GM19438 (cell line): Measurements from ENCODE around the gene C5orf15.
"Not testable (repeated sequence)": the region's sequence is repeated elsewhere in the genome, so short reads cannot be mapped to it uniquely, and the experiment has no call there.

Experiments used
- ATAC-seq: cut with Tn5 transposase; IDR thresholded peaks from one replicate; pipeline ENCODE4 v1.9.1; 2021; ENCODE audit warnings: low read depth; ENCODE audit not compliant: unreplicated experiment

The C5orf15 gene

DNA sequence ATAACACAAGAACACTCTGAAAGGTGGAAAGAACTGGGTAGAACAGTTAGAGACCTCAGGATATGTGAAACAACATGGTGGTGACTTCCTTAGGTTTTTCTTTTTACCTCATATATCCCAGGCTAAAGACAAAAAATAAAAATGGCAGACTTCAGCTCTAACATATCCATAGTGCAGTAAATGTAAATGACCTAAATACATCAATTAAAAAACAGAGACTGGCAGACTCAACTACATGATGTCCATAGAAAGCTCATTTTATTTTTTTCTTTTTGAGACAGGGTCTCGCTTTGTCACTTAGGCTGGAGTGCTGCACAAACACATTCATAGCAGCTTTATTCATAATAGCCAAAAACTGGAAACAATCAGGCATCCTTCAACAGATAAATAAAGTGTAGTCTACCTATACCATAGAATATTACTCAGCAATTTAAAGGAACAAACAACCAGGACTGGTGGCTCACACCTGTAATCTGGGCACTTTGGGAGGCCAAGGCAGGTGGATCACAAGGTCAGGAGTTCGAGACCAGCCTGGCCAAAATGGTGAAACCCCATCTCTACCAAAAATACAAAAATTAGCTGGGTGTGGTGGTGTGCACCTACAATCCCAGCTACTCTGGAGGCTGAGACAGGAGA, 4.8 kb downstream of the C5orf15 start:
- no peak for ATAC-seq

DNA sequence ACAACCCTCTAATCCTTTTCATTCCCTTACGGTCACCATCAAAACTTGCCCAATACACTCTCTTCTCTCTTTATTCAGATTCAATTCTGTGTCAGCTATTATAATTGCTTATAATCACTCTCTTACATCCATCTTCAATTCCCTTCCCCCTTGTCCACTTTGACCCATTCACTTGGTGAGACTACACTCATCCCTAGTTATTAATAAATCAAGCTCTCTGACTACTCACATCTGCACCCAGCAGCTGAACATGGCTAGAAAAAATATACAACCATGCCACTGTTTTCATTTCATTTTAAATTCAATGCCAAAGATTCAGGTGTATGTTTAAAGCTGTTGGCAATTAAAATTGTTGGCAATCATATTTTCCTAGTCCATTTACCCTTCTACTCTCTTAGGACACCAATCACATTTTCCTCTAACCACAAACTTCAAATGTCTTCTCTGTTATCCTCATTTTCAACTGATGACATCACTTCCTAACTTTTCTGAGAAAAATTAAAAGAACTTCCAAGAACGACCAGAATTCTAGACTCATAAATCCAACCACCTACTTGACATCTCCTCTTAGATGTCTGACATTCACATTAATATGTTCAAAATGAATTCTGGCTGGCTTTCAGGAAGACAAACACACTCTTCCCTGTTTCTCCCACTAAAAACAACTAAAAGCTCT, 5.5 kb downstream of the C5orf15 start:
- no peak for ATAC-seq

DNA sequence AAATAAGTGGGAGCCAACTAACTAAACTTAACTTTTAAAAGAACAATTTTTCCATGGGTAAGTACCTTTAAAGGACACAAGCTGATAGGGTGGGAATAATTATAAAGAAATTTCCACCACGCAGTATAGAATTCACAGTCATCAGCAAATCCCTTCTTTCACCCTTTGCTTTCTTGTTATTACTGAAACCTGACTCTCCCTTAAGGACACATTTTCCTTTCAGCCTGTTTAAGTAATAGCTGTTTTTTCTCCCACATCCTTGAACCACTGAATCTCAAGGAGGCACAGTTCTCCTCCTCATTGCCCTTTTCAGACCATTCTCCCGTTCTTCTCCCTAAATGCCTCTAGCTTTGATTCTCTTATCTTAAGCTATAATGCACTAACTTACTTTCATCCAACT, 6.3 kb downstream of the C5orf15 start:
- ATAC-seq: no peak

DNA sequence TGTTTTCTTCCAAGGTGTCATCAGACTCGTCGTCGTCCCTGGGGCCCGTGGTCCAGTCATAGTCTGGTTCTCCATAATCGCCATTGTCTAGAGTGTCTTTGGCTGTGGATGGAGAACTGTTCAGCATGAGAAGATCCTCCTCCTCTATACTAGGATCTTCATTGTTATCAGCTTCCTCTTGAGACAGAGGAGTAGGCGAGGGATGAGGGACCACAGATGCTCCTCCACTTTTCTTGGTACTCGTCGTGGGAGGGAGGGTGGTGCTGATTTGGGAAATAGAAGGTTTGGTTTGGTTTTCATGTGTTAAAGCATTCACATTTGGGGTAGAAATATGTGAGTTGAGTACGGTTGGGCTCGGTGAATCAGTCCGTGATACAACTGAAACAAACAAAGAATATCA, 8.8 kb downstream of the C5orf15 start:
- no peak for ATAC-seq

DNA sequence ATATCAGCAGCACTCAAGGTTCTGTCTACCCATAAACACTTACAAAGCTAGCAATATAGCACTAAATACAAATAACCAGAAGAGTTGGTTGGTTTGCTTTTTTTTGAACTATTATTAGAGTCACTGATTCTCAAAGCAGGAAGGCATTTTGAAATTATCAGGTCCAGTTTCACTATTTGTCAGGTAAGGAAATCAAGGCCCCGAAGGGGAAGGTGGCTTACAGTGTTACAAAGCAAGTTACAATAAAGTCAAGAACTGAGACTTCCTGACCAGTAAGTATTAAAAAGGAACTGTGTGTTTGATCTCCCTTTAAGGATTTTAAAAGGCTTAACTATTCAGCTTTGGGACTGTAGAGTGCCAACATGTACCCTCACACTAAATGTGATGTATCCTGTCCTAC, 10.8 kb downstream of the C5orf15 start:
- ATAC-seq: peak; percentile 74

DNA sequence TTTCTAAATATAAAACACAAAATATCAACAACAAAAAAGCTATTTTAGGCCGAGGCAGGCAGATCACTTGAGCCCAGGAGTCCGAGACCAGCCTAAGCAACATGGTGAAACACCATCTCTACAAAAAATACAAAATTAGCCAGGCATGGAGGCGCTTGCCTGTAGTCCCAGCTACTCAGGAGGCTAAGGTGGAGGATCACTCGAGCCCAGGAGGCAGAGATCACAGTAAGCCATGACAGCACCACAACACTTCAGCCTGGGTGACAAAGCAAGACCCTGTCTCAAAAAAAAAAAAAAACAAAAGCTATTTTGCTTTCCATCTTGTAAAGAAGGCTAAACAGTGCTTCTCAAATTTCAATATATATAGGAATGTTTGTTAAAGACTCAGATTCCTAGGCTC, 11.3 kb downstream of the C5orf15 start:
- ATAC-seq: no peak

DNA sequence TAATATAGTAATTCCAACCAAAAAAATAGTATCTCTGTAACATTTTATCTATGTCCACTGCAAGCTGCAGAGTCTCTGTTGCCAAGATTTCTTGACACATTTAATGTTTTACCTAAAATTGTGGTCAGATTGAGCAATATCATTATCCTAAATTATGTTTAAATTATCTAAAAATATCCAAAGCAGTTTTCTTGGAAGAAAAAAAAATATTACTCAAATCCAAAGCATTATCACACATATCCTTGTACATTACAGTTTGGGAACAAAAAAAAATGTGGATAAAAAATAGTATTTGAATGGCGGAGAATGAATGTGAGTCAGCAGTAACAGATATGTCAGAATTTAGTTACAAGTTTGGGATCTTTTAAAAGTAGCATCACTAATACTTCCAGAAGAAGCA, 12.2 kb downstream of the C5orf15 start:
- ATAC-seq: not testable (repeated sequence)

DNA sequence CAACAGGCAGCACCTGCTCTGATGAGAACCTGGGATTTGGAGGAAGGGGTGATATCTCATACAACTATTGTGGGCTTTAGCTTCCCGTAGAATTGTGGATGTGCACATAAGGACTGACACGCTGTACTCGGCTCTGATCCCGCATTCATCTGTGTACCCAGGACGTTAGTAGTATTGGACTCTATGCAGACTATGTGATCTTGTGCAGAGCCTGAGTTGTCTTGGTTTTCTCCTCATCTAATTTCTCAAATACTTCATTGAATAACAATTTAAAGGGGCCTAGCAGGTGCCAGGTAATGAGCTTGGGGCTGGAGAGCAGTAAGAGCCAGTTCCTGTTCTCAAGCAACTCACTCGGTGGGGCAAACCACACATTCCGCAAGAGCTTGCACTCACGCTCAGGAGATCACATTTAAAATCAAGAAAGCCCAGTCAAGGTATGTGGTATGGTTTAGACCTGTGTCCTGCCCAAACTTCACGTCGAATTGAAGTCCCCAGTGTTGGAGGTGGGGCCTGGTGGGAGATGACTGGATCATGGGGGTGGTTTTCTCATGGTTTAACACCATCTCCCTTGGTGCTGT, 14.8 kb downstream of the C5orf15 start:
- ATAC-seq: no peak

DNA sequence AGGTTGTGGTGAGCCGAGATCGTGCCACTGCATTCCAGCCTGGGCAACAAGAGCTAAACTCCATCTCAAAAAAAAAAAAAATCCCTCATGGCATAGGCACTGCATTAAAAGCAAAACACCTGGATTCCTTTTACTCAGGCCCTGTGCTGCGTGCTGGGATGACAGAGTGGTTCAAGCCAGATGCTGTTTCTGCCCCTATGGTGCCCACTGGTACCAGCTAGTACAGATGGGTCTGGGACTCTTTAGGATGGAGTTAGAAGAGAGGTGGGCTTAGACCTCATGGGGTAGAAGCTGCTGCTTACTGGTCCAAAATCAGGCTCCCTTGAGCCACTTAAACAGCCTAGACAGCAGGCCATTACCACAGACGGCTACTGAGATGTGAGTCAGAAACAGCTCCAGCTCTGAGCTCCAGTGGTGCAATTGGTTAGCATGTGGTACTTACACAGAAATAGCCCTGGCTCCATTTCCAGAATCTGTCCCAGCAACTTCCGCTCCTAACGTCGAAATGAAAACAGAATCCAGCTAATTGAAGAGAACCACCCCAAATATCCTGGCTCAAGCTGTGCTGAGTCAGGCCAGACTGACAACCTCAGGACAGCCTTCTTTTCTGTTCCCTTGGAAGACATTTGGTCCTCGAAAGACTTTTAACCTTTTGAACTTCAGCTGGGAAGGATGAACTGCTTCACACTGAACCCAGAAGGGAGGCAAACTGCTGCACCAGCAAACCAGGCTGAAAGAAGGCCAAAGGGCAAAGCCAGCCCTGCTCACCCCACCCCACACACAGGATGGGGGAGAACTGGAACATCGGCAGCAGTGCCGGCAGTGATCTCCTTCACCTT, 15.5 kb downstream of the C5orf15 start:
- no peak for ATAC-seq

DNA sequence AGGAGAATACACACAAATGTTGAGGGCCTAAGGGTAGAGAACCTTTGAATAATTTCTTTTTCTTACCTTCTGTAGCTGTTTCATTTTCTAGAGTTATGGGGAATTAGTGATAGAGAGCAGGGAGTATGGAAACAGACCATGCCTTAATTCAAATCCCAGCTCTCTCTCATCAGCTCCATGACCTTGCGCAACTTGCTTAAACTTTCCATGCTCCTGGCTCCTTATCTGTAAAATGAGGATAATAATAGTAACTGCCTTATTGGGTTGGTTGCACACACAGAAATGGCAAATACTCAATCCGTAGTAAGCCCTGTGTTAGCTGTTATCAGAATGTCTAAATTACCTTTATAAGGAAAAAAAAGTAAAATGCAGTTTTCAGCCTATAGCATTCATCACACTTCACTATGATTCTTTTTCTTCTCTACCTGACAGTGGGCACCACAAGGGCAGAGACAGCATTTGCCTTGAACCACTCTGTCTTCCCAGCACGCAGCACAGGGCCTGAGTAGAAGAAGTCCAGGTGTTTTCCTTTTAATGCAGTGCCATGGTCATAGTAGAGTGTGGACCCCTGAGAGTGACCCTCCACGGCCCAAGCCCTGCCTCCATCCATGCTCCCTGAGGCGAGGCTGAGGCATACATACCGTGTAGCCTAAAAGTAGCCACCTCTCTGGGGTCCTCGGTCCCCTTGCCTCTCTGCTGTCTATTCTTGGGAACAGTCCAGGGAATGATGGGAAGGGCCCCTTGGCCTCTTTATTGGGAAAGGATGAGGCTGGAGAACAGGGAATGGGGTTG, 17.4 kb downstream of the C5orf15 start:
- no peak for ATAC-seq

DNA sequence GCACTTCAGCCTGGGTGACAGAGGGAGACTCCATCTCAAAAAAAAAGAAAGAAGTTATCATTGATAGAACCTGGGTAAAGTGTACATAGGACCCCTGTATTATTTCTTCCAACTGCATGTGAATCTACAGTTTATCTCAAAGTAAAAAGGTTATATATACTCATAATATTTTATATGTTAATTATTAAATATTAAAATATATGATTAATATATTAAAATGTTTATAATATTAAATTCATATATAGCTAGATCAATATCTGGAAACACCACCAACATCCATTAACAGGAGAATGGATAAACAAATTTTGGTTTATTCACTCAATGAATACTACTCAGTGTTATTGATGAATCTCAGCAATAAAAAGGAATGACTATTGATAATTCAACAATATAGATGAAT, 19.7 kb downstream of the C5orf15 start:
- ATAC-seq: no peak

DNA sequence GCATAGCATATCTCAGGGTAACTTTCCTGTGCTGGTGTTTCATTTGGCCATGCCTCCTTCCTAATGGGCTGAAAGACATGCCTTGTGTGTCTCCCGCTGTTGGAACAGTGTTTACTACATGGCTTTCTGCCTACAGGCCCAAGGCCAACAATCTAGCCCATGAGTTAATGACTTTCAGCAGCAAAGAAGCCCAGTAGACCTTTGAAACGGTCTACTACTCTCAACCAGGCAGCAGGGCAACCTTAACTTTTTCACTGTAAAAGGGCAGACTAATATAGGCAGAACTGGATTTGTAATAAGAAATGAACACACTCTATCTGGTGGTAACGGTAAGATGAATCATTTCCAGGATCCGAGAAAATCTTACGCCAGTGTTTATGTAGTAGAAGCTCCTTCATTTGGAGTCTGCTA, 21.0 kb downstream of the C5orf15 start:
- no peak for ATAC-seq

DNA sequence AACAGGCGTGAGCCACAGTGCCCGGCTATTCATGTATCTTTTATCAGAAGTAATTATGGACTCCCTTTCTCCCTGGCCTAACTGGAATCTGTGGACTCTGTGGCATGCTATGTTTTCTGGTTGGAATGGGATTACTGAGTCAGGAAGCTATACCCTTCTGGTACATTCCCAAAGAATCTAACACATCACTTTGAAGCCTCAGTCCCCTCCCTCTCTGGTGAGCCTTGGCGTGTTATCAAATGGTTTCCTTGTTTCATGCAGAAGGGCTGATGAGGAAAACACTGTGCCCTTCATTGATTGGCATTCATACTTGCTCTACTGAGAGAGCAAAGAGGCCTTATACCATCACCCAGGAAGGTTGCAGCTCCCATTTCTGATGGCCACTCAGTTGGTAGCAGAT, 22.9 kb downstream of the C5orf15 start:
- ATAC-seq: no peak

DNA sequence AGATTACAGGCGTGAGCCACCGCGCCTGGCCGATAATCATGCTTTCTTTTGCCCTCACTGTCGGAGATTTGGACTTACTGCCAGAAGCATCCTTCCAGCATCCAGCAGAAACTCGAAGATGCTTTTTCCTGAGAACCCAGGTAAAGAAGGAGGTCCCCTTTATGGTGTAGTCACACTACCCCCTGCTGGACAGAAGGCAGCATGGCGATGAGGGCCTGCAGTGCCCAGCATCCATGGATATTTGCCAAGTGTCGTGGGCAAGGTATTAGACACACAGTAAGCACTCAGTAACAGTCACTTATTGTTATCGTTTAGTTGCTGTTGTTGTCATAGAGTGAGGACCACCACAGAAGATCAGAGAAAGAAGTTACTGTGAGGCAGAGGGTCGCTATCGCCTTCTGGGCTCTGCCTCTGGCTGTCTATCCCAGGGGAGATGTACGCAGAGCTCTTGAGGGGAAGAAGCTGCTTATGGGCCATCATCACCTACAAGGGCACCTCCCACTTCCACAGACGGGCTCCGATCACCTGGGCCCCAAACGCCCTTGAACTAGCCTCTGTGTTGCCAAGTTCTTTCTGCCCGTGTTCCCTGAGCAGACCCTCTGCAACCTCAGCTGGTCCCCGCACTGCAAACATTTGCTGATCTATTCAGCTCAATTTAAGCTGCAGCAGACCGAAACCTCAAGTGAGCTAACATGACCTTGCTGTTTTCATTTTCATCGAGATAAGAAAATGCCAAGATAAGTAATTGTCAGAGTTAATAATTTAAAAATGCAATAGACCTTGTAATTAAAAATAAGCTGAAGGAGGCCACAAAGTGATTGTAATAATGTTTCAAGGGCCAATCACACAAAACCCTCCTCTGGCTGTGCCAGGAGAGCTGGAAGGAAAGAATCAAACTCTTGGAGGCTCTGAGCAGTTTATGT, 23.9 kb downstream of the C5orf15 start:
- no peak for ATAC-seq

DNA sequence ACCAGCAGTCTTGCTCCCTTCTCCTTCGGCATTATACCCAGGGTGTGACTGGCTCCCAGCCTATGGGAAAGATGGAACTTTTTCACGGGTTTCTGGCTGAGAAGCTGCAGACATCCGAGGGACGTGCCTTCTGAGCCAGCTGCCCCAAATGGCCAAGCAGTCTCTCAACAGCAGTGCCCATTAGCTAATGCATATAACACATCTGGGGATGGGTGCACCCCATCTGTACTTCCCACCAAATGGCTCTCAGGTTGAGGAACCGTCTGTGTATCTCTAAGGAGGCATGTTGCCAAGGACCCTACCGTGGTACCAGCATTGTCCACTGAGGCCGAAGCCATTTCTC, 25.0 kb downstream of the C5orf15 start:
- ATAC-seq: no peak

DNA sequence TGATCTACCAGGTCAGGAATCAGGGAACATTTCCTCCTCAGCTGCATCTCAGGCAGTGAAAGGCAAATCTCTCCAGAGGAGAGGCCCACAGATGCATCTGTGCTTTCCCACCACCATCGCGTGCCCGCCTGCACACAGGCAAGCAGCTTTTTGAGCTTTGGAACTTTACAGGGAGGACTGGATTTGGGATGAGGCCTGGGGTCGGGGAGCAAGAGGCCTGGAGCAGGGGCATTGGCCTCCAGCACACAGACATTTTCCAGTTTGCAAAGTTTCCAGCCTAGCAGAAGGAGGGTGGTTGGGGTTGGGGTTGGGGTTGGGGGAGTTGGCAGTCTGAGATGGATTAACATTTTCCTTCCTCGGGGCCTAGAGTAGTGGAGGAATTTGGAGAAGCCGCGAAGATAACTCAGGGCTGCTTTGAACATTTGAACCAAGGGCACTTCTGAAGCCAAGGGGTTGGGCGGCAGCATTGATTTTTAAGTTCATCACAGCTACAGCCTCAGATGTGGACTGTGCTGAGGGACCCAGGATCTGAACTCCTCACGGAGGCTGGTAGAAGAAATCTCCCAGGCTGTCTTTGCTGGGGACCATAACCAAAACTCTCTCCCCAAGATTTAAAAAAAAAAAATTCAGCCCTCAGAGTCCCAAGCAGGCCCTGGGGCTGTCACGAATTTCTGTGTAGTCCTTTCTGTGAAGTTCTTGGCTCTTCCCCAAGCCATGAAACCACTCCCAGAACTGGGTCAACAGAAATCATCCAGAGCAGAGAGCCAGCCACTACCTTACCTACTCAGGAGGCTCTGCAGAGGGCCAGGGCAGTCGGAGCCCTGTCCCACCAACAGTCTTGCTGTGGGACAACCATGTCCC, 25.6 kb downstream of the C5orf15 start:
- no peak for ATAC-seq

DNA sequence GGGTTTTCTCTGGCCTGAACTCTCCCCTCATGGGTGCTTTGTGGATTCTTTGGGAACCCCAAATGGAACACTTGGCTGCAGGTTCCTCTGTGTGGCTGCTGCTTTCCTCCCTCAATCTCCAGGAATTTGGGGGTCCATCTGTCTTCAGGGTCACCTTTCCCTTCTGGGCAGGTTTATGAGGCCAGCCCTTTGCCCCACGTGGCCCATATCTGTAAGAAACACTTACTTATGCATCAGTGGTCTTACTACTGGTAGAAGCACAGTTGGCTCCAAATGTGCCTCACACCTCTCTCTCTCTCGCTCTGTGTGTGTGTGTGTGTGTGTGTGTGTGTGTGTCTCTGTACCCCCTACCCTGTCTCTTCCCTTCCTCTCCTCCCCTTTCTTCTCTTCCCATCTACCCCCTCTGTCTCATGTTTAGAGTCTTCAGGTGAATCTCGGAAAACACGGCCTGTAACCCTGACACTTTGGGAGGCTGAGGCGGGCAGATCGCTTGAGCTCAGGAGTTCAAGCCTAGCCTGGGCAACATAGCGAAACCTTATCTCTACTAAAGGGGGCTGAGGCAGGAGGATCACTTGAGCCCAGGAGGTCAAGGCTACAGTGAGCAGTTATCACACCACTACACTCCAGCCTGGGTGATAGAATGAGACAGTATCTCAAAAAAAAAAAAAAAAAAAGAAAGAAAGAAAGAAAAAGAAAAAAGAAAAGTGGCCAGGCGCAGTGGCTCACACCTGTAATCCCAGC, 26.8 kb downstream of the C5orf15 start:
- no peak for ATAC-seq

DNA sequence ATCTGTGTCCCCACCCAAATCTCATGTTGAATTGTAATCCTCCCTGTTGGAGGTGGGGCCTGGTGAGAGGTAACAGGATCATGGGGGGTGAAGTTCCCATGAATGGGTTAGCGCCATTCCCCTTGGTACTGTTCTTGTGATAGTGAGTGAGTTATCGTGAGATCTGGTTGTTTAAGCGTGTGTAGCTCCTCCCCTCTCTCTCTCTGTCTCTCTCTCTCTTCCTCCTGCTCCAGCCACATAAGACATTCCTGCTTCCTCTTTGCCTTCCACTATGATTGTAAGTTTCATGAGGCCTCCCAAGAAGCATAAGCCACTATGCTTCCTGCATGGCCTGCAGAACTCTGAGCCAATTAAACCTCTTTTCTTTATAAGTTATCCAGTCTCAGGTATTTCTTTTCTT, 28.8 kb downstream of the C5orf15 start:
- no peak for ATAC-seq
